ENCODE data around the gene CMSS1. TPM values are rescaled to one million over a fixed set of nuclear protein-coding genes. Genes with fewer than 3 reads are reported as not detected.

Gene CMSS1
- total and polyA plus RNA-seq, 4 donors = 3.8 to 19.5 (median 7.5) TPM

- Histone ChIP-seq H3K9ac (ENCODE audit: low read depth in 1 of 2, low read length in 2 of 2) (no peak overlapping the region), H3K36me3 (ENCODE audit: control insufficient read depth in 4 of 4, insufficient read depth in 3 of 4, low read depth in 1 of 4, low read length in 3 of 4) (no peaks in the 10 kb centered on the region), H3K27me3 (ENCODE audit: control insufficient read depth in 4 of 4, insufficient read depth in 4 of 4, low read length in 3 of 4) (no peaks in the 10 kb centered on the region), H3K27ac (ENCODE audit: low read depth in 1 of 2, low read length in 2 of 2) (no peak overlapping the region), H3K4me1 (ENCODE audit: control insufficient read depth in 4 of 4, insufficient read depth in 4 of 4, low read length in 3 of 4) (no peaks in the 10 kb centered on the region), H3K9me3 (ENCODE audit: control insufficient read depth in 4 of 4, low read length in 3 of 4) (no peaks in the 10 kb centered on the region), H3K4me3 (ENCODE audit: low read depth in 1 of 3, low read length in 3 of 3) (no peak overlapping the region)
- WGBS = 85% methylated on average over 2 of the region's 2 CpGs
- DNase-seq (ENCODE audit: low spot score) = no peak
- TF ChIP-seq JUND (IDR thresholded peaks at IDR 0.05) (no peak), ZBTB33 (IDR thresholded peaks at IDR 0.05) (no peak), RXRA (IDR thresholded peaks at IDR 0.05) (no peak), CTCF (IDR thresholded peaks at IDR 0.05; ENCODE audit: low read depth, low read length, missing input control) (no peak), ATF3 (IDR thresholded peaks at IDR 0.05) (no peak), YY1 (IDR thresholded peaks at IDR 0.05) (no peak), GABPA (IDR thresholded peaks at IDR 0.05 in 1 of 2, conservative IDR thresholded peaks at IDR 0.05 in 1 of 2) (no peak), HNF4G (IDR thresholded peaks at IDR 0.05) (no peak), NR2F2 (IDR thresholded peaks at IDR 0.05) (no peak), MAX (IDR thresholded peaks at IDR 0.05) (no peak), HNF4A (conservative IDR thresholded peaks at IDR 0.05) (no peak), EGR1 (IDR thresholded peaks at IDR 0.05; ENCODE audit: low read depth in 2 of 2) (no peak), REST (IDR thresholded peaks at IDR 0.05) (no peak), FOXA1 (IDR thresholded peaks at IDR 0.05) (no peak), FOXA2 (IDR thresholded peaks at IDR 0.05) (no peak), TAF1 (conservative IDR thresholded peaks at IDR 0.05) (no peak), RAD21 (IDR thresholded peaks at IDR 0.05) (no peak), SP1 (IDR thresholded peaks at IDR 0.05) (no peak)
Observed at GRCh38 chr3:100127792-100128191, 310.1 kb downstream of the CMSS1 start.
